Heart left ventricle (tissue), 13 donors: ENCODE measurements around the gene SYNRG.

Experiments
- POLR2A ChIP-seq, 2 donors: fragments of 450-650 bp; IDR thresholded peaks; one replicate each; pipeline ENCODE4 v1.6.1; 2017; ENCODE audit warnings: antibody characterized with exemption in 2 of 2, mild to moderate bottlenecking in 2 of 2, moderate library complexity in 2 of 2
- TF ChIP-seq, protein P1 (sequence below), 12 donors: fragments of 200-600 bp; sonication (generic) in 4 of 12; IDR thresholded peaks; one replicate each; pipeline versions ENCODE4 v1.5.0 to v1.8.0; 2018 to 2022; ENCODE audit warnings: antibody characterized with exemption in 12 of 12, mild to moderate bottlenecking in 5 of 12
- donor health status: ischemic (EF 13 %, LVEDD 7.1; RV severe dilation, severe dysfunction).
- donor health status: DM: no; HTN: yes; CAD: no.
- donor health status: DM: no; HTN: no; CAD: no.
- donor health status: ischemic (EF 25% LVEDD 6.9; RV normal size, moderate dysfunction).
- donor health status: ischemic (EF 25% LVEDD 5.7; RV mildly dilated, moderate dysfunction).
- donor health status: ischemic (EF 35%, LVEDD 5.7; RV mildly dilated, moderate dysfunction).
- donor health status: nonischemic (EF 11% LVEDD 7.7; RV severe dilation, severe dysfunction).
- donor health status: DM: yes; HTN: yes; CAD: no.
- donor health status: PGD.
- donor health status: ischemic (EF 29% LVEDD 5.4; RV normal size, mild dysfunction).
- donor health status: nonischemic (EF 23%, LVEDD 6.1; RV moderate dilation, normal function).

DNA sequence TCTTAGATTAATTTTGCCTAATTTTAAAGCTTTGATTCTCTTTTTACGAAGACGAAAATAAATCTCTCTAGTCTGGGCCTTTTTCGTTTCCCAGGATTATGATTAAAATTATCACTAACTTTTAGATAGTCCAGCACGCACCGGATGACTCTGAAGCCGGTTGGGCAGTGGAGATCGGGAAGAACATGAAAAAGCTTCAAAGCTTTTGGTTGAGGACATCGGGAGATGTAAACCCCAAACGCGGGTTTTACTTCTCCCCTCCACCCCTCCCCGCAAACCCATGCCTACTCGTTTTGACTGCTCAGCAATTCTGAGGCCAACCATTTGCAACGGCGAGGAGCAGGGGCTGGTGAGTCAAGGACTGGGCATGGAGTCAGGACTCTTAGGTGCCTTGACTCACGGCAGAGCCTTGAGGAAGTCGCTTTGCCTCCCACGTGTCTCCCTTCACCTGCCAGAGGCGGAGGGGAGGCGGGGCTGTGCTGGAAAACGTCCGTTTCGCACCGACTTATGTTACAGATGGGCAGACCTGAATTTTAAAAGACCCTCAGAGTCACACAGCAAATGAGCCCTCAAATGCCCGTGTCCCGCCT, 120.5 kb downstream of the SYNRG start:
- TF ChIP-seq, protein P1, sequence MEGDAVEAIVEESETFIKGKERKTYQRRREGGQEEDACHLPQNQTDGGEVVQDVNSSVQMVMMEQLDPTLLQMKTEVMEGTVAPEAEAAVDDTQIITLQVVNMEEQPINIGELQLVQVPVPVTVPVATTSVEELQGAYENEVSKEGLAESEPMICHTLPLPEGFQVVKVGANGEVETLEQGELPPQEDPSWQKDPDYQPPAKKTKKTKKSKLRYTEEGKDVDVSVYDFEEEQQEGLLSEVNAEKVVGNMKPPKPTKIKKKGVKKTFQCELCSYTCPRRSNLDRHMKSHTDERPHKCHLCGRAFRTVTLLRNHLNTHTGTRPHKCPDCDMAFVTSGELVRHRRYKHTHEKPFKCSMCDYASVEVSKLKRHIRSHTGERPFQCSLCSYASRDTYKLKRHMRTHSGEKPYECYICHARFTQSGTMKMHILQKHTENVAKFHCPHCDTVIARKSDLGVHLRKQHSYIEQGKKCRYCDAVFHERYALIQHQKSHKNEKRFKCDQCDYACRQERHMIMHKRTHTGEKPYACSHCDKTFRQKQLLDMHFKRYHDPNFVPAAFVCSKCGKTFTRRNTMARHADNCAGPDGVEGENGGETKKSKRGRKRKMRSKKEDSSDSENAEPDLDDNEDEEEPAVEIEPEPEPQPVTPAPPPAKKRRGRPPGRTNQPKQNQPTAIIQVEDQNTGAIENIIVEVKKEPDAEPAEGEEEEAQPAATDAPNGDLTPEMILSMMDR (IDR thresholded peaks at IDR 0.05) = no peak
- TF ChIP-seq POLR2A (IDR thresholded peaks at IDR 0.05) = no peak
